GM21619 (cell line): ENCODE data around the gene ARHGAP42.
A peak's percentile ranks its signal among the peaks of the same experiment; 100 is the strongest.

ENCODE experiments used
- ATAC-seq: cut with Tn5 transposase; IDR thresholded peaks from one replicate; pipeline ENCODE4 v1.9.1; 2021; ENCODE audit not compliant: unreplicated experiment

Gene ARHGAP42

DNA sequence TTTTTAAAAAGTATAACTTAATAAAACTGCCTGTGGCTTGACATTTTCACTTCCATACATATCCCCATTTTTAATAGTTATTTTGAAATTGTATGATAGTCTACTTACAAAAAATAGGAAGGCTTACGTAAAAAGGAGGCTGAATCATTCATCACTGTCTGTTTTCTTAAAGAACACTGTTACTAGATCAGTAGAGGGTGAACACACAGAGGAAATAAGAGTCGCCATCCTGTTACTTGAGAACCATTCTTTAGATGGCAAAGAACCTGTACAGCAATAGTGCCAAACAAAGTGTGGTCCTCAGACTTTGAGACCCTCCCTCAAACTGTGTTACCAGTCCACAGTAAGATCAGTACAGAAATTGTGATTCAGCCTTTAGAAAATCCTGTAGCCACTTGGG, 261.8 kb downstream of the ARHGAP42 start:
- no peak for ATAC-seq

DNA sequence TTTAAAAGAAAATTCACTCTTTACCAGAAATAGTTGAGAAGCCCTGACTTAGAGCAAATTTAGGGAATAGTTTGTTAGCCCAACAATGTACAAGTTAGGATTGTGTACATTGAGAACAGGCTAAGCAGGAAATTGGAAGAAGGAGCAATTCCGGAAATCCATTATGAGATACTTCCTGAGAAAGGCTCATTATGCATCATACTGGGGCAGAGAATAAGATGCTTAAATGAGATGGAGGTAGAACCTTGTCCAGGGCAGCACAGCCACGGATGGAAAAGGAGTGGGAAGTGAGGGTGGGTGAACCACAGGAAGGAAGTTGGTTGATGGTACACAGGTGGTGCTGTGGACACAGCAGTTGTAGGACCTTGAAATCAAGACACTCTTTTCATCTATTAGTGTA, 262.4 kb downstream of the ARHGAP42 start:
- no peak for ATAC-seq

DNA sequence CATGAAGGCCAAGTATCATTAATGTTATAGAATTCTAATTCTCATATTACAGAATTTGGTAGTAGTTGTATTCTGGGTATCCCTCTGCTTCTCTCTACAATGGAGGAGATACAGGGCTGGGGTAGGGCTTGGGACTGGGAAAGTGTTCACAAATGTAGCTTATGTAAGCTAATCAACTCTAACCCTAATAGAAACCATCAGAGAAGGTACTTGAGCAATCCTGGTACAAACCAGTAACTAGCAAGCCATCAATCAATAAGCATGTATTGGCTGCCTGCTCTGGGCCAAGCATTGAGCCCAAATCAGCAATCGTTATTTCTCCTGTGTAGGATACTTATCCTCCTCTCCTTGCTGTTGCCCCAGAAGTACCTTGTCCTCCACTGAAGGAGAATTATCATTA, 268.2 kb downstream of the ARHGAP42 start:
- ATAC-seq: no peak

DNA sequence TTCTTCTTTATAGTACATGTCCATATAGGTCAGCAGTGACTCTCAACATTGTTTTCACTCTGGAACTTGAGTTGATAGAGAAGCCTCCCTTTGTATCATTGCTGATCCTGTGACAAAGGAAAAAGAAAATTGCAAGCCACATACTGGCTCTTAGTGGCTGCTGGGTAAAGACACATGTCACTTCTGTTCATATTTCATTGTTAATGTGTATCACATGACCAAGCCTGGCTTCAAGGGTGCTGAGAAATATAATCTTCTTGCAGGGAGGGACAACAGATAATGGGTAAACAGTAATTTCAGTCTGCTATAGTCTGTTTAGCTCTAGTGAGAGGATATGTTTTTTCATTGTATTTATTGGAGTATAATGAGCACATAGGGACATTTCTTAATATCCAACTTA, 269.3 kb downstream of the ARHGAP42 start:
- ATAC-seq: no peak

DNA sequence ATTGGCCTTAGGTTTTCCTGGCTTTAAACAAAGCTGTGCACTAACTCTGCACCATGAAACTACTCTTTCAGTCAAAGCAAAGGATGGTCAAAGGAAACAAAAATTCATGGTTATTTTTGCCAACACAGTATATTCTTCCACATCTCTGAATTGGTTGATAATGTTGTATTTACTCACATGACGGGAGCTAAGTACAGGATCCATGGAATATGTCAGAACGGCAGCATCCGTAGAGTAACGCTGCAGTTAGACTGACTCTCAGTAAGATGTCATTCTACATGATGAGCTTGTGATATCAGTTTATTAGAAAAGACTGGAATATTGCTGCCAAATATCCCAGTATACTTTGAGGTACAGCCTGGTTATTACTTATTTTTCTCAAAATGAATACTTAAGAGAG, 270.4 kb downstream of the ARHGAP42 start:
- no peak for ATAC-seq

DNA sequence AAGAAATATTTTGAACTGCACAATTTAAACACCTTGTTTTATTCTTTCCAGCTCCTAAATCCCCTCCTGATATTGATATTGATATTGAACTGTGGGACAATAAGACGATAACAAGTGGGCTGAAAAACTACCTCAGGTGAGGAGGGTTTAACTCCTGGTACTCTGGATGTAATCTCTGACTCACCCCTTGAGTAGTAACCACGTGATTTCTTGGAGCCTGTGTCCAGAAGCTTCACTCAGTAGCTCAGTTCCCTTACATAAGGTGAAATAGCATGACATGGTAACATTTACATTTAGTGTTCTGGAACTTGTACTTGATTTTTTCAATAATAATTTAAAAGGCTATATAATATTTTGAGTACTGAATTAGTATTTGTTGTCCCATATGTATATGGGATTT, 274.5 kb downstream of the ARHGAP42 start:
- no peak for ATAC-seq

DNA sequence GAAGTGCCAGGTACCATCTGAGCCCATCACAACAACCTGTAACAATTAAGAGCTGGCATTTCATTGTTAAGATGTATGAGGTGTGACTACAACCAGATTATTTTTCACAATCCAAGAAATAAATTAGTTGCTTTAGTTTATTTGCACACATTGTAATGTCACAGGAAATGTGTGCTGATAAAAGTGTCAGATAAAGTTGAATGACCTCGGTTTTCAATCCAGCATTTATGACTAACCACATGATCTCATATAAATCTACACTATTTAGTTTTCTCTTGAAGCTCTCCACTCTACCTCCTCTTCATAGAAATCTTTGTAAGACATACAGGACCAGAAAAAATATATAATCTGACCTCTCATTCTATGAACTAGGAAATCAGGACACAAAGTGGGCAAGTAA, 276.3 kb downstream of the ARHGAP42 start:
- ATAC-seq: no peak

DNA sequence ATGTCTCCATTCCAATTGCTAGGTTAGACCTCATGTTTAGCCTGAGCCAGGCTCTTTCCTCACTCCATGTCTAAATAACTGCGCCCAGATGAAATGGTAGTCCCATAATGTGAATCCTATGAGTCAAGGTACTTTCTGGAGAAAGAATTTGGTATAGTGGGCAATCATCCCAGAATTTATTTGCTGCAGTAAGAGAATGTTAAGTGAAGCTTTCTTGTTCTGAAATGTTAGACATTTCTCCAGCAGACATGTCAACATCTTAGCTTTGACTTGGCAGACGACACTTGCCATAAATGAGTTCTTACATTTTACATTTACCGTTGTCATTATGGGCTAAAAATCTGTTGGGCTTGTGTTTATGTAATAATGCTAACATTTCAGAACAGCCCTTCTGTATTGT, 277.3 kb downstream of the ARHGAP42 start:
- no peak for ATAC-seq

DNA sequence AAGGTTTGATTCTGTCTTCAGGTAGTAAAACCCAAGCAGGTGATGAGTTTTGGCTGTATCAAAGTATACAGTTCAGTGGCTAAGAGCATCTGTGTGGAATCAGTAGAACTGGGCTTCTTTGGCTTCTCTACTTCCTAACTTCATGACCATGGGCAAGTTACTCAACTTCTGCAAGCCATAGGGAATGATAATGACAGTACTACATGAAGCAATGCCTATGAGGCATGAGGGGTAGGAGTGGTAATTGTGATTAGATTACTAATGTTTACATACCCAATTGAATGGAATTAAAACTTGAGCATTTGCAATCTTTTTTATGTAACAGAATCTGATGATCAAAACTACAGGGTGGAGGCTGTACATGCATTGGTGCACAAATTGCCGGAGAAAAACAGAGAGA, 278.3 kb downstream of the ARHGAP42 start:
- ATAC-seq: no peak

DNA sequence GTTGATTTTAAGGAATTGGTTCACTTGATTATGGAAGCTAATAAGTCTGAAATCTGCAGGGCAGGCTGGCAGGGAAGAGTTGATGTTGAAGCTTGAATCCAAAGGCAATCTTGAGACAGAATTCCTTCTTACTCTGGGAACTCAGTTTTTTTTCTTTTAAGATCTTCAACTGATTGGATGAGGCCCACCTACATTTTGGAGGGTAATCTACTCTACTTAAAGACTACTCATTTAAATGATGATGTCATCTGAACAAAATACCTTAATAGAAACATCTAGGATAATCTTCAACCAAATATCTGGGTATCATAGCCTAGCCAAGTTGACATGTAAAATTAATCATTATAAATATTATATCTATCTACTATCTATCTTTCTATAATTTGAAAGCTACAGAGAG, 279.3 kb downstream of the ARHGAP42 start:
- ATAC-seq: no peak

DNA sequence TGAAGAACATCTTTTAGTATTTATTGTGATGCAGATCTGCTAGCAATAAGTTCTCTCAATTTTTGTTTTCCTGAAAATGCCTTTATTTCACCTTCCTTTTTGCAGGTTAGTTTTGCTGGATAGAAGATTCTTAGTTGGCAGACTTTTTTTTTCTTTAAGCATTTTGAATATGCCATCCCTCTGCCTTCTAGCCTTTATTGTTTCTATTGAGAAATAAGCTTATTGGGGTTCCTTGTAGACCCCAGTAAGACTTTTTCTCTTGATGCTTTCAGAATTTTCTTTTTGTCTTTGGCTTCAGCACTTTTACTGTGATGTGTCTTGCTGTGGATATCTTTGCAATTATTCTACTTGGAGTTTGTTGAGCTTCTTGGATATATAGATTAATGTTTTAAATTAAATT, 281.9 kb downstream of the ARHGAP42 start:
- no peak for ATAC-seq

DNA sequence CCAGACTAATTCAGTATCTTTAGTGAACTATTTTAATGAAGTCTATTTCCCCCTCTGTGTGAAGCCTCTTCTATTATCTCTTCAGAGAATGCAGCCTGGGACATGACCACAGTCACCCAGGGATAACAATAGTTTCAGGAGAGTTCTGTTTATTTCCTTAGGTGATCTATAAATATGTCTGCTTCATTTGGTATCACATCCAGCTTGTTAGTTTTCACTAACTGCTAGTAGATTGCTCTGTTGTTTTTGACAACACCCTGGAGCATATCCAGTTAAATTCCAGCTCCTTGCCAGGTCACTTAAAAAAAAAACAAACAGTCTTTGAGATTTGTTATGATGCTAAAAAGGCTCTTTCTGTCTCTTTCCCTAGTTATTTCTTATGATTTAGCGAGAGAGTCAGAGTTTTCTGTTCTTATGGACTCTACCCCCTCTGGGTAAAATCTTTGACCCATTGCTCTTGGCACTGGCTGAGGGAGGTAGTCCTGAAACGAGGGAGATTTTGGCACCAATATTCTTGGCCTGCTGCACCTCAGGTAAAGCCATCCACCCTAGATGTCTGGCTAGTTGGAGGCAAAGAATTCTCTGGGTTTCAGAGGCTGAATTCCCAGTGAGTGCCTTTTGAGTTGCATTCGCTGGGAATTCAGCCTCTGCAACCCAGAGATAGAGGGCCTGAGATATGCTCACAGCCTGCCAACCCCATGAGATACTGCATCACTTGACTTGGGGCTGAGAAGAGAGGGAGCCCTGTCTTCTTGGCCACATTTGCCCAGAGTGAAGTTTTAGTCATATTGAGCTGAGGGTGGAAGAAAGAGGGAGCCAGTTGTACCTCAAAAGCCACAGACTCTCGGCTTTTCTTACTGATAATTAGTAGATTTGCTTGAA, 283.4 kb downstream of the ARHGAP42 start:
- no peak for ATAC-seq

DNA sequence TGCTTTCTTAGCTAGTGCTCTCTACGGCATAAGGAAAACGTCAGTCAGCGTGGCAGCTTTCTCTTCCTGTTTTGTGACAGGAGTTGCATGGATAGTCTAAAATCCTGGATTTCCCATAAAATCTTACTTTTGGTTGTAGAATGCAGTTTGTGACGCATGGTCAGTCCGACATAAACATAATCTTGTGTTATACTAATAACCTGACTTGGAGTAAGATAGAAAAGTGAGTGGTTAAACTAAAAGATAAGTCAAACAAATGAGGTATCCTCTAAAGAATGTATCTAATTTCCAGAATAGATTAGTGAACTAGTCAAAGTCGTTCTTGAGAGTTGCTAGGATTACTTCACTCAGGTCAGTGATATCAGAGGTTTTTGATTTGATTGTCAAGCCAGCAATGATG, 285.0 kb downstream of the ARHGAP42 start:
- ATAC-seq: no peak

DNA sequence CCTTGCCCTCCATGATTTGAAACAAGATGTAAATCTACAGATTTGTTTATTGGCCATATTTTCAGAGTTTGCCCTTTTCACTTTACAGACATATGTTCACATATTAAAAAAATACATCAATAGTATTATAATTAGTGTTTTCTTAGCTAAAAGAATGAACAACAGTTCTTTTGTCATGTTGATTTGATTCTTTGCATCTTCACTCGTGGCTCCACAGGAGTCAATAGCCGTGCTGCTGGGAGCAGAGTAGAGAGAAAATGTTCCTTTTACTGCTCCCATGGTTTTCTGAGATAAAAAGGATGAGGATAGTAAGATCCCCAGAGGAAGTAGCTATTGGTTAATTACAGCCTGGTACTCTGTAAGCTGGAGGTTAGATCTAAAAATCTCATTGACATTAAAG, 291.4 kb downstream of the ARHGAP42 start:
- ATAC-seq: no peak

DNA sequence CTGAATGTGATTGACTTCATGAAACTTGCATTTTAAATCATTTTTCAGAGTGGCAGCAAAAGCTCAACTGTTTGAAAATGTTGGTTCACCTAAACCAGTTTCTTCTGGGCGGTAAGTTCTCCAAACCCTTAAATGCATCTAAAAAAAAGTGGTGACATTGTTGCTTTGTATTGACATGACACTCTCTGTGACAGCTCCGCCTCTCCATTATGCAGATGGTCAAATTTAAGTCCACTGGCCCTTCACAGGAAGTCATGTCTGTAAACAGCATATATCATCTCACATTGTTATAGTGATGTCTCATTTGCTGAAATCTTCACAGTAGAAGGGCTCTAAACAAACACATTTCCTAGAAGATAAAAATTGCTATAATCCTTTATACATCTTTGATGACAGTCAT, 291.9 kb downstream of the ARHGAP42 start:
- no peak for ATAC-seq

DNA sequence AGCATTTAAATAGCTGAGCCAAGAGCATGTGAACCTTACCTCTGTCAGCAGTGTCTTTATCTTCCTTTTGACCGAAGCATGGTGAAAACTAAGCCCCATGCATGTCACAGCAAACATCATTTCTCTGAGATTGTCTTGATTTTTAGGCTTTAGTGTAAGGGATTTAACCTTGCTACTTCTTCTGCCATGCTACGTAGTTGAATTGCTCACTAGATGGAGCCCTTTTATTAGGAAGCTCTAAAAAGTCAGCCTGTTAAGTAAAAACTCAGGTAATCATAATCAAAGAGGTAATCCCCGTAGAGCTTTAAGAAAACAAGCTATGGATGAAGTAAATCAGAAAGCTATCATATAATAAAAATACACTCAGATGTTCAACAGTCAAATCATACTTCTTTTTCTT, 293.1 kb downstream of the ARHGAP42 start:
- no peak for ATAC-seq

DNA sequence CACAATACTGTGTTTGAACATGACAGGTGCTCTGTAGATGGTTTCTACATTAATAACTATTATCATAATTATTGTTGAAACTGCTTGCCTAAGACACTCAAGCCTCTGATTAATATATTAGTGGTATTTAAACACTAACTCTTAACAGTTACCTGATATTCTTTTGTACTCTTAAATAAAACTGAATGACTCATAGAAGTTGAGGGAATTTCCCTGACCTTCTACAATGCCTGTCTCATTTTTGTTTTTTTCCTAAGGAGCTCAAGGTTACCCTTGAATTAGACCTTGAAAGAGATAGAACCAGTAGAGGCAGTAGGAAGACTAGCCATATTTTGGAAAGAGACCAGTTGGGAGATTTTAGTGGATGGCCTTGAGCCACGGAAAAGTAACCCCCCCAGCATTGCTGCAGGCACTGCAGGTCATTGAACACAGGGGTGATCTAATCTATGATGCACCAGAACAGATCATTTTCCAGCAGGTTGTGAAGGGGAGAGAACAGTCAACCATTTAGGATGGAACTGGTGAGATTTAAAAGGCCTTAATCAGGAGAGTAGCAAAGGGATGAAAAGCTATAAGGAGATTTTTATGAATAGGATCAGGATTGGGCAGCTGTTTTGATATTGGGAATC, 294.2 kb downstream of the ARHGAP42 start:
- ATAC-seq: no peak

DNA sequence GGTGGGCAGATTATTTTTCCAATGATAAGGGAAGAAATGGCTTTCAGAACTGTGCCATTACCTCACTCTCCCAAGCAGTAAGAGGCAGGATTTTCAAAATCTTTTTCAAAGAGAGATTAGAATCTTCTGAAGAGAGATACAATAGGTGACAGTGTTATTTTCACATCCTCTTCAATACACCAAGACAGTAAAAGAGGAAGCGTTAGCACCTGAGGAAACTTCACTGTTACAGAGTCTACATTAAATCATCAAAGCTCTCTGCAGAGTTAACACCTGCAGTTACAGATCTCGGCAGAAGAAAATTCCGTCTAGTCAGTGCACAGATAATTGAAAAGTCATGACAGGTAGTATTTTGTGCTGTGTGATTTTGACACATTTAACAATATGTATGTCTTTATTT, 297.6 kb downstream of the ARHGAP42 start:
- ATAC-seq: no peak

DNA sequence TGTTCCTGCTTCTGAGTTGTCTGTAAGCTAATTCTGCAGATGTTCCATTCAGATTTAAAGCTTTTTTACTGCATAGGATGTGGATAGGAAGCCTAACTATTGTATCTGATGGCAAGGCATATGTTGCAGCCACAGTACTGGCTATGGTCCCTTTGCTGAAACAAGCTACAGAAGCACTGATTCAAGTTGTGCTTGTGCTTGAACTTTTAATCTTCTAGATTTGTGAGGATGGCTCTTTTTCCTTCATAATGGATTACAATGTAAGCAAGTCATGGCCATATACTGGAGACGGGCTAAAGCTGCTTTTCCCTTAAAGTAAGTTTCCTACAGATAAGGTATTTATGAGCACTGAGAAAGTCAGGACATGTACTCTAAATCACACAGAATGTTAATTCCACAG, 303.8 kb downstream of the ARHGAP42 start:
- no peak for ATAC-seq

DNA sequence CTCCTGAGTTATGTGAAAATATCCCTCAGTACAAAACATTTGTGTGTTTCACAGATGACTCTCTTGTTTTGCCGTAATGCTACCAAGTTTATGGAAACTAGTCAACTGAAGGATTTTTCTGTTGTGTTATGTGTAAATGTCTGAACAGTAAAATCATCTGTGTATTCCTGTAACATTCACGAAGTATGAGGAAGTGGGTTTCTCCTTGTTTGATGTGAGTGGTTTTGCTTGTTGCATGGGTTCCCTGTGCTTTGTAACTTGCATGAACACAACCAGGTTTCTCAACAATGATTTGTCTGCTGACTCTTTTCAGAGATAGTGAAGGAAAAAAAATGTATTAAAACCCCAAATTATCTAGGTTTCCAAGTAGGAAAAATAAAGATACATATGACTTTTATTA, 304.5 kb downstream of the ARHGAP42 start:
- no peak for ATAC-seq

DNA sequence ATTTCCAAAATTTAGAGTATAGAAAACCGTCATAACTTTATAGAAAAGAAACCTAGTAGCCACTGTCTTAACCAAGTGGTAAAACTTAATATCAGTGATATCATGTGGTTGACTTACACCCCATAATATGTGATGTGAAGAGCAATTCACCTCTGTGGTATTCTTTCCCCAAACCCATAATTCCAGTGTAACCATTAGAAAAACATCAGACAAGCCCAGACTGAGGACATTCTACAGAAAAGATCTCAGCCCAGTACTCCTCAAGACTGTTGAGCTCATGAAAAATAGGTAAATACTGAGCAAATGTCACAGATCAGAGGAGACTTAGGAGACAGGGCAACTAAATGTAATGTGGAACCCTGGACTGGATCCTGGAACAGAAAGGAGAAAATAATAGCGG, 307.9 kb downstream of the ARHGAP42 start:
- ATAC-seq: no peak

DNA sequence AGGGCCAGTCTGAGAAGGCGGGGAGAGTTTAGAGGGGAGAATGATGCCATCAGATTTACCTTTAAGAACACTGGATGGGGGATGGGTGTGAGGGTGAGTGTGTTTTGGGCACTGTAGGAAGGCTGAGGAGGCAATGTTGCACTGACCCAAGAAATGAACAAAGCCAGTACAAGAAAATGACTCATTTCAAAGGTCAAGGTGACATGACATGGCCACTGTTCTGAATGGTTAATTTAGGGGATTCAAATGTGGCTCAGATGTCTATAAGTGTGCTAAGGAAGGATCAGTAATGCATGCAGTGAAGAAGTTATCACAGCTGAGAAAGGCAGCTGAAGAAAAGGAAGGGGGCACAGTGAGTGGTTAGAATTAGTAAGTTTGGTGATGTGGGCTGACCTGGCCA, 312.7 kb downstream of the ARHGAP42 start:
- ATAC-seq: no peak

DNA sequence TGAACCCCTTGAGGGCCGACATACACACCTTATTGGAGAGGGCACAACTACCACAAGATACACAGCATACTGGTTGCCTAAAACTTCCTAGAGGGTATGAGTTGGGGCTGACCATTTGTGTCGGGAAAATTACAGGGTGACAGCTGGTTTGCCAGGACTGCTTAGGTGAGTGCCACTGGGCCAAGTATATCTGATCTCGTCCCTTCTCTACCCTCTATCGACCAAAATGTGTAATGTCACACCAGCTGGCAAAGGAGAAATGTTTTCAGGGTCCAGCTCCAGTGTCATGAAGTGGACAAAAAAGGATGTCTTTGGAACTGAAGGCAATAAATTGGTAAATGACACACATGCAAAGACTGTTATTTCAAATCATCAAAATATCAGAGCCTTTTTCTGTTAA, 316.4 kb downstream of the ARHGAP42 start:
- peak; percentile 46 for ATAC-seq
